GM12875 (cell line): Measurements from ENCODE around the gene COG5.

Experiments
- H3K4me3 ChIP-seq: one replicate; pipeline ENCODE4 v1.5.1; 2011; ENCODE audit warnings: low read depth, low read length, control low read depth
- TF ChIP-seq, protein P1 (sequence below): IDR thresholded peaks from 2 replicates; pipeline ENCODE4 v1.5.1; 2011; ENCODE audit warnings: low read depth, mild to moderate bottlenecking, control low read depth, inconsistent platforms, low read length, moderate library complexity, borderline replicate concordance; ENCODE audit not compliant: insufficient read depth

The COG5 gene

DNA sequence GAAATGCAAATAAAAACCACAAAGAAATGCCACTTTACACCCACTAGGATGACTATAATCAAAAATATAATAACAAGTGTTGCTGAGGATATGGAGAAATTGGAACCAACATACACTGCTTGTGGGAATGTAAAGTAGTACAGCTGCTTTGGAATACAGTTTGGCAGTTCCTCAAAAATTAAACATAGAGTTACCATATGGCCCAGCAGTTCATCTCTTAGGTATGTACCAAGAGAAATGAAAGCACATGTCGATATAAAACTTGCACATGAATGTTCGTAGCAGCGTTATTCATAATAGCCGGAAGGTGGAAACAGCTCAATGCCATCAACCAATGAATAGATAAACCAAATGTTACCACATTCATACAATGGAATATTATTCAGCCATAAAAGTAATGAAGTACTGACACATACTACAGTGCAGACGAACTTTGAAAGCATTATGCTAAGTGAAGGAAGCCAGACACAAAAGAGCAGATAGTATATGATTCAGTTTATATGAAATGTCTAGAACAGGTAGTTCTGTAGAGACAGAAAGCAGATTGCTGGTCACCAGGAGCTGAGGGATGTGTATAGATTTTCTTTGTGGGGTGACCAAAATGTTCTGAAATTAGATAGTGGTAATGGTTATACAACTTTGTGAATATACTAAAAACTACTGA lies 28.8 kb upstream of the COG5 start:
- no peak overlapping the region for H3K4me3 ChIP-seq
- TF ChIP-seq, protein P1, sequence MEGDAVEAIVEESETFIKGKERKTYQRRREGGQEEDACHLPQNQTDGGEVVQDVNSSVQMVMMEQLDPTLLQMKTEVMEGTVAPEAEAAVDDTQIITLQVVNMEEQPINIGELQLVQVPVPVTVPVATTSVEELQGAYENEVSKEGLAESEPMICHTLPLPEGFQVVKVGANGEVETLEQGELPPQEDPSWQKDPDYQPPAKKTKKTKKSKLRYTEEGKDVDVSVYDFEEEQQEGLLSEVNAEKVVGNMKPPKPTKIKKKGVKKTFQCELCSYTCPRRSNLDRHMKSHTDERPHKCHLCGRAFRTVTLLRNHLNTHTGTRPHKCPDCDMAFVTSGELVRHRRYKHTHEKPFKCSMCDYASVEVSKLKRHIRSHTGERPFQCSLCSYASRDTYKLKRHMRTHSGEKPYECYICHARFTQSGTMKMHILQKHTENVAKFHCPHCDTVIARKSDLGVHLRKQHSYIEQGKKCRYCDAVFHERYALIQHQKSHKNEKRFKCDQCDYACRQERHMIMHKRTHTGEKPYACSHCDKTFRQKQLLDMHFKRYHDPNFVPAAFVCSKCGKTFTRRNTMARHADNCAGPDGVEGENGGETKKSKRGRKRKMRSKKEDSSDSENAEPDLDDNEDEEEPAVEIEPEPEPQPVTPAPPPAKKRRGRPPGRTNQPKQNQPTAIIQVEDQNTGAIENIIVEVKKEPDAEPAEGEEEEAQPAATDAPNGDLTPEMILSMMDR: no peak

GRCh38 chr7:107591421-107591820 lies 27.7 kb upstream of the COG5 start:
- TF ChIP-seq, protein P1: no peak
- no peak overlapping the region for H3K4me3 ChIP-seq

DNA sequence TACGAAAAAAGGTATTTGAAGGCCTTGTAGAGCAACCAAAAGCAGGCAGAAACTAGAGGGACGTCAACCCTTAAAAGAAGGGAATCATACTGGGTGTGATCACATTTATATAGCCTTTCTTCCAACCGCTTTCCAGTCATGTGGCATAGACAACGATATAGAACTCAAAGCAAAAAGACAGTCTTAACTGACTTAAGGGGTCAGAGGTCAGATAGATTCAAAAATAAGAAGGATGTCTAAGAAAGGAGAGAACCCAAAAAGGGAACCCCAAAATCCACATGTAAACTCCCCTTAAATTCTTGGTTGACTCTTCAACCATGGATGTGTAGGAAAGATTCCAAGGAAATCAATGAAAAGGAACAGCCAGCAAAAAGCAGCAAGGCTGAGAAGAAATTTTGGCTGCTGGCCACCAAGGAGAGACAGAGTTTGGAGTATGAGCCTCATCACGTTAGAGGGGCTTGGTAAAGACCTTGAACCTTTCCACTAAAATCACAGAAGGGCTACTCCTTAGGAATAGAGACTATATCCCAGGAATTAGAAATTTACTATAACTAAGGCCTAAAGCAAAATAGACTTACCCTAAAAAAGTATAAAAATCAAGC lies 24.9 kb upstream of the COG5 start:
- H3K4me3 ChIP-seq: no peak overlapping the region
- TF ChIP-seq, protein P1: no peak

GRCh38 chr7:107584716-107585115 lies 21.0 kb upstream of the COG5 start:
- TF ChIP-seq, protein P1: no peak
- no peak overlapping the region for H3K4me3 ChIP-seq

DNA sequence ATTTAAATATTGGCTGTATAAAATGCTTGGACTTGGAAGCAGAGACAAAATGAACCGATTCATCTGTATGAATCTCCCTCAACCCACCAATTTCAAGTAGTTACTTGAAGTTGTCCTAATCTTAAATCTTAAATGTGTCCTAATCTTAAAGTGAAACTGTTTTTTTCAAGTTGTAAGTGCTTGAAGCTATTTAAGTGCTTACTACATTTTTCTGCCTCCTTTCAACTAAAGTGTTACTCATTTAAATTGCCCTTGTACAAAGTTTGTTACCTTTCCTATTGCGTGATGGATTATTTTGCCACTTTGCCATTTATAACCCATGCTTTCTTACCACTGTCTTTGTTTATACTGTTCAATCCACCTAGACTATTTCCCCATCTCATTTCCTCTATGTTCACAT lies 19.2 kb upstream of the COG5 start:
- TF ChIP-seq, protein P1: no peak
- no peak overlapping the region for H3K4me3 ChIP-seq

DNA sequence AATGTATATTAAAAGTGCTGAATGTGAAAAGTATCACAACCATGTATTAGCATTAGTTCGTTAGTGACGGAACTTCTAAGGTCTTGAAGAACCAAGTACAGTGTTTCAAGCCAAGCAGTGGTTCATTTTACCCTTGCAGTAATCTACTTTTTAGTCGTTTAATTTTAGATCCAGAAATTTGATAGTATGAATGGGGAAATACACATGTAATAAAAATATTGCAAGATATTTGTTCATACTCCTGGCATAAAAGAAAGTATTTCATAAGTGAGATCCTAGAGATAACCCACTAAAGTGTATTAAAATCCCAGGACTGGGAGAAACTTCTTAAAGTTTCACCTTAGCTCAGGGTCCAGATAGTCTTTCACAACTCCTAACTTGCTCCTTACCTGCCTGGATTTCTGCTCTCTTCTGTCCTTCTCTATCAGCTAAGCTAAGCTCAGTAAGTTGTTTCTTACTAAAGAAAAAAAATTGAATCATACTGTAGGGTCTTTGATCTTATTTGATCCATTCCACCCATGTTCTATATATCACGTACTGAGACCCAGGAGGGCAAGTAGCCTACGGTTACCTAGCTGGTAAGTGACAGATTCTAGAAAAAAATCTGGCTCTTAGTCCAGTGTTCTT lies 17.8 kb upstream of the COG5 start:
- TF ChIP-seq, protein P1: no peak
- H3K4me3 ChIP-seq: no peak overlapping the region
